Activated CD4-positive, alpha-beta memory T cell treated with anti-CD3 and anti-CD28 coated beads, Interleukin-2, amount 10 ng/mL, durations not matched to agents 7 days and 5 days (primary cell): ENCODE data around the gene NDUFS4. TPM values are rescaled to one million over a fixed set of nuclear protein-coding genes. Genes with fewer than 3 reads are reported as not detected.
"Not testable (repeated sequence)": the region's sequence is repeated elsewhere in the genome, so short reads cannot be mapped to it uniquely, and the experiment has no call there.

Source experiments
- CTCF ChIA-PET: fragments of 350-600 bp; sonication (Branson Sonifier 250); formaldehyde crosslinking; loops from one replicate; lab custom pipeline; 2021; ENCODE audit warnings: antibody characterized with exemption, inconsistent platforms; lab: Charles Lee
- POLR2A ChIA-PET: fragments of 350-600 bp; sonication (Branson Sonifier 250); formaldehyde crosslinking; loops from one replicate; lab custom pipeline; 2021; ENCODE audit warnings: antibody characterized with exemption; lab: Charles Lee
- DNase-seq: peaks from one replicate; pipeline ENCODE4 v3.0.0-alpha.2; 2020
- H3K27ac Mint-ChIP-seq: one replicate; pipeline ENCODE4 v1.8.0; 2021; ENCODE audit warnings: mild to moderate bottlenecking, mixed read lengths
- H3K27me3 Mint-ChIP-seq: one replicate; pipeline ENCODE4 v1.8.0; 2021; ENCODE audit warnings: mixed read lengths
- H3K36me3 Mint-ChIP-seq: one replicate; pipeline ENCODE4 v1.8.0; 2021; ENCODE audit warnings: low read depth, mixed read lengths
- H3K4me1 Mint-ChIP-seq: one replicate; pipeline ENCODE4 v1.8.0; 2021; ENCODE audit warnings: mixed read lengths
- H3K4me3 Mint-ChIP-seq: one replicate; pipeline ENCODE4 v1.8.0; 2021; ENCODE audit warnings: mild to moderate bottlenecking, mixed read lengths
- H3K9me3 Mint-ChIP-seq: one replicate; pipeline ENCODE4 v1.8.0; 2021; ENCODE audit warnings: mixed read lengths
- total RNA-seq, 2 experiments: library from RNA; stranded (reverse); gene quantifications; one replicate each; pipeline ENCODE4 v1.2.3, GENCODE V29; 2021

The NDUFS4 gene
- total RNA-seq, 2 experiments from 2014 or later, result 51.7 to 55.6 TPM

- ChIA-PET CTCF (no interaction called here), POLR2A (no interaction called here)
- Mint-ChIP-seq H3K27me3 (no peaks in the 10 kb centered on the region), H3K36me3 (no peaks in the 10 kb centered on the region), H3K9me3 (peaks cover 20% of the 10 kb centered on the region), H3K4me1 (no peaks in the 10 kb centered on the region), H3K4me3 (no peak overlapping the region), H3K27ac (no peak overlapping the region)
- no peak for DNase-seq
These were observed 134.1 kb downstream of the NDUFS4 start for GRCh38 chr5:53694520-53695022.

- peaks cover 16% of the 10 kb centered on the region for H3K9me3 Mint-ChIP-seq
- H3K4me1 Mint-ChIP-seq, POLR2A ChIA-PET, H3K36me3 Mint-ChIP-seq, H3K4me3 Mint-ChIP-seq, DNase-seq, CTCF ChIA-PET, H3K27me3 Mint-ChIP-seq, H3K27ac Mint-ChIP-seq: not testable (repeated sequence)
These were observed 150.0 kb downstream of the NDUFS4 start for GRCh38 chr5:53710405-53710804.

DNA sequence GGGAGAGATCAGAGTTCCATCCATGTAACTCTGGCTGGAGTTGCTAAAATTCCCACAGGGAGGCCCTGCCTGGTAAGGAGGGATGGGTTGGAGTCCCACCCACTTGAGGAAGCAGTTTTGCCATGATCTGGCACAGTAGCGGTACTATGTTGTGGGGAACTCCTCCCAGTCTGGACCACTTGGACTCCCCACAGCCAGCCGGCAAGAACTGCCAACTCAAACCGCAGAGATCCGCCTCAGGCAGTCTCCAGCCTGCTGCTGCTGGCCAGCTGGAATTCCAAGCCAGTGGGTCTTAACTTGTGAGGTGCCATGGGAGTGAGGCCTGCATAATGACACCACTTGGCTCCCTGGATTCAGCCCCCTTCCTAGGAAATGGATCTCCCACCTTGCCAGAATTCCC is 151.9 kb downstream of the NDUFS4 start:
- H3K36me3 Mint-ChIP-seq, result no peaks in the 10 kb centered on the region
- CTCF ChIA-PET, result no interaction called here

DNA sequence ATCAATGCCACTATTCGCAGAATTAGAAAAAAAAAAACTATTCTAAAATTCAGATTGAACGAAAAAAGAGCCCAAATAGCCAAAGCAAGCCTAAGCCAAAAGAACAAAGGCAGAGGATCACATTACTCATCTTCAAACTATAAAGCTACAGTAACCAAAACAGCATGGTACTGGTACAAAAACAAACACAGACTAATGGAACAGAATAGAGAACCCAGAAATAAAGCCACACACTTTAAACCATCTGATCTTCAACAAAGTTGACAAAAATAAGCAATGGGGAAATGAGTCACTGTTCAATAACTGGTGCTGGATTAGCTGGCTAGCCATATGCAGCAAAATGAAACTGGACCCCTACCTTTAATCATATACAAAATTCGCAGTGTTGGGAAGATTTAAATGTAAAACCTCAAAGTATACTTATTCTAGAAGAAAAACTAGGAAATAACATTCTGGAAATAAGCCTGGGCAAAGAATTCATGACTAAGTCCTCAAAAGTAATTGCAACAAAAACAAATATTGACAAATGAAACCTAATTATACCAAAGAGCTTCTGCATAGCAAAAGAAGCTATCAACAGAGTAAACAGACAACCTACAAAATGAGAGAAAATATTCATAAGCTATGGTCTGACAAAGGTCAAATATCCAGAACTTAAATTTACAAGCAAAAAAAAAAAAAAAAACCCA is 153.7 kb downstream of the NDUFS4 start:
- POLR2A ChIA-PET, result no interaction called here
- CTCF ChIA-PET, result no interaction called here
- no peak for DNase-seq
- H3K27me3 Mint-ChIP-seq, result no peaks in the 10 kb centered on the region
- H3K36me3 Mint-ChIP-seq, result no peaks in the 10 kb centered on the region
- H3K4me3 Mint-ChIP-seq, result no peak overlapping the region
- H3K9me3 Mint-ChIP-seq, result peaks cover 16% of the 10 kb centered on the region
- no peaks in the 10 kb centered on the region for H3K4me1 Mint-ChIP-seq
- no peak overlapping the region for H3K27ac Mint-ChIP-seq

More for the DNA sequence above, 151.9 kb downstream of the NDUFS4 start:
- DNase-seq, result no peak
- Mint-ChIP-seq H3K27ac (no peak overlapping the region), H3K4me1 (no peaks in the 10 kb centered on the region), H3K9me3 (peaks cover 16% of the 10 kb centered on the region), H3K27me3 (no peaks in the 10 kb centered on the region), H3K4me3 (no peak overlapping the region)
- POLR2A ChIA-PET, result no interaction called here

DNA sequence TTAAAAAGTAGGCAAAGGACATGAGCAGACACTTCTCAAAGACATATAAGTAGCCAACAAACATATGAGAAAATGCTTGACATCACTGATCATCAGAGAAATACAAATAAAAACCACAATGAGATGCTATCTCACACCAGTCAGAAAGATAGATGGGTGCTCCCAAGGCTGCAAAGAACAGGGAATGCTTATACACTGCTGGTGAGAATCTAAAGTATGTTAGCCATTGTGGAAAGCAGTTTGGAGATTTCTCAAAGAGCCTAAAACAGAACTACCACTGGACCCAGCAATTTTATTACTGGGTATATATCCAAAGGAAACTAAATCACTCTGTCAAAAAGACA is 154.2 kb downstream of the NDUFS4 start:
- Mint-ChIP-seq H3K36me3 (no peaks in the 10 kb centered on the region), H3K27me3 (no peaks in the 10 kb centered on the region), H3K9me3 (peaks cover 14% of the 10 kb centered on the region), H3K27ac (no peak overlapping the region), H3K4me1 (no peaks in the 10 kb centered on the region), H3K4me3 (no peak overlapping the region)
- DNase-seq, result no peak
- ChIA-PET CTCF (no interaction called here), POLR2A (no interaction called here)

GRCh38 chr5:53726121-53726520 is 165.7 kb downstream of the NDUFS4 start:
- ChIA-PET POLR2A (no interaction called here), CTCF (interaction anchor here (0.6 kb wide), 1 partner anchor 399 kb away, joined by 3 read pairs; no protein-coding TSS in a partner anchor)
- no peak for DNase-seq
- H3K9me3 Mint-ChIP-seq, result peaks cover 2% of the 10 kb centered on the region
- H3K4me1 Mint-ChIP-seq, result peaks cover 2% of the 10 kb centered on the region
- H3K27me3 Mint-ChIP-seq, result no peaks in the 10 kb centered on the region
- H3K36me3 Mint-ChIP-seq, result no peaks in the 10 kb centered on the region
- no peak overlapping the region for H3K4me3 Mint-ChIP-seq
- no peak overlapping the region for H3K27ac Mint-ChIP-seq

GRCh38 chr5:53730943-53731342 is 170.5 kb downstream of the NDUFS4 start:
- peaks cover 2% of the 10 kb centered on the region for H3K4me1 Mint-ChIP-seq

More at GRCh38 chr5:53730943-53731342, 170.5 kb downstream of the NDUFS4 start:
- Mint-ChIP-seq H3K27ac (no peak overlapping the region), H3K36me3 (no peaks in the 10 kb centered on the region), H3K9me3 (no peaks in the 10 kb centered on the region), H3K27me3 (no peaks in the 10 kb centered on the region), H3K4me3 (no peak overlapping the region)
- no peak for DNase-seq
- ChIA-PET CTCF (no interaction called here), POLR2A (no interaction called here)

Other genes with a start within 250 kb of the NDUFS4 start
- gene FST, start 80.0 kb upstream of the NDUFS4 start, total RNA-seq, result not detected